ENCODE data around the gene RNF43.

RNF43 gene

DNA sequence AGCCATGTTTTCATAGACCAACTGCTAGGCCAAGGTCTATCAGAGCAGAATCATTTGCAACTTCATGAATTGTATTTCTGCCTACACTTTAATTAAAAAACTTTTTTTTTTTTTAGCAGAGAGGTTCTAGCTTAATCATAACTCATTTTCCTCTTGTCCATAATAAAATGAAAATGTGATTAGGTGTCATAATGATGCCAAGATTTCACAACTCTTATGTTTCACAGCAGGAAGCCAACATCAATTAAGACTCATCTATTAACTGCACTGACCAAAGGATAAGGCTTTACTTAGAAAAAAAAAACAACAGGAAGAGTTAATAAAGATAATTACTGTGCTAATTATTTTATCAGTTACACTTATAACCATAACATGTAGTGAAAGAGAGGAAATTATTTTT lies 18.9 kb upstream of the RNF43 start:
- no peak for DNase-seq (ENCODE audit: extremely low spot score)
- ChIA-PET POLR2A (no interaction called here), CTCF (interaction anchor here (0.7 to 1.9 kb wide), 4 partner anchors 11 to 188 kb away, joined by 3 to 7 read pairs (median 4); no protein-coding TSS in a partner anchor)
- TF ChIP-seq, protein P1, sequence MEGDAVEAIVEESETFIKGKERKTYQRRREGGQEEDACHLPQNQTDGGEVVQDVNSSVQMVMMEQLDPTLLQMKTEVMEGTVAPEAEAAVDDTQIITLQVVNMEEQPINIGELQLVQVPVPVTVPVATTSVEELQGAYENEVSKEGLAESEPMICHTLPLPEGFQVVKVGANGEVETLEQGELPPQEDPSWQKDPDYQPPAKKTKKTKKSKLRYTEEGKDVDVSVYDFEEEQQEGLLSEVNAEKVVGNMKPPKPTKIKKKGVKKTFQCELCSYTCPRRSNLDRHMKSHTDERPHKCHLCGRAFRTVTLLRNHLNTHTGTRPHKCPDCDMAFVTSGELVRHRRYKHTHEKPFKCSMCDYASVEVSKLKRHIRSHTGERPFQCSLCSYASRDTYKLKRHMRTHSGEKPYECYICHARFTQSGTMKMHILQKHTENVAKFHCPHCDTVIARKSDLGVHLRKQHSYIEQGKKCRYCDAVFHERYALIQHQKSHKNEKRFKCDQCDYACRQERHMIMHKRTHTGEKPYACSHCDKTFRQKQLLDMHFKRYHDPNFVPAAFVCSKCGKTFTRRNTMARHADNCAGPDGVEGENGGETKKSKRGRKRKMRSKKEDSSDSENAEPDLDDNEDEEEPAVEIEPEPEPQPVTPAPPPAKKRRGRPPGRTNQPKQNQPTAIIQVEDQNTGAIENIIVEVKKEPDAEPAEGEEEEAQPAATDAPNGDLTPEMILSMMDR (IDR thresholded peaks at IDR 0.05; ENCODE audit: control extremely low read depth, extremely low read depth, low read depth, missing control alignments) = no peak

DNA sequence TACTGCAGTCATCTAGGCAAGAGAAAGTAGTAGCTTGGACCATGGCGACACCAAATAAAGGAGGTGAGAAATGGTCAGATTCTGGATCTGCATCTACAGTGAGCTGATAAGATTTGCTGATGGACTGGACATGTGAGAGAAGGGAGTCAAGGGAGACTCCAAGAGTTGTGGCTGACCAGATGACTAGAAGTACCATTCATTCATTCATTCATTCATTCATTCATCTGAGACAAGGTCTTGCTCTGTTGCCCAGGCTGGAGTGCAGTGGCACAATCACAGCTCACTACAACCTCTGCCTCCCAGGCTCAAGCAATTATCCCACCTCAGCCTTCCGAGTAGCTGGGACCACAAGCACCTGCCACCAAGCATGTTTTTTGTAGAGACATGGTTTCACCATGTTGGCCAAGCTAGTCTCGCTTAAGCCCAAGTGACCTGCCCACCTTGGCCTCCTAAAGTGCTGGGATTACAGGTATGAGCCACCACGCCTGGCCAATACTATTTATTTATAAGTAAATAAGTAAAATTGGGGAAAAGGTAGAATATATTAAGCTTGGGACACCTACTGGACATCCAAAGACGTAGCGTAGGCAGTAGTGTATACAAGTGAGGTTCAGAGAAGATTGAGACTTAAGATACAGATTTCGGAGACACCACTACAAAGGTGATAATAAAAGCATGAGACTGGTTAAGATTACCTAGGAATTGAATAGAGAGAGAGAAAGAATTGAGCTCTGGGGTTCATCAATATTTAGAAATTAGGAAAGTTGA lies 15.7 kb upstream of the RNF43 start:
- ChIA-PET POLR2A (no interaction called here), CTCF (interaction anchor here (0.7 to 2.1 kb wide), 9 partner anchors 12 to 186 kb away, joined by 3 to 8 read pairs (median 3); partner anchors contain the start of gene RNF43)
- no peak for DNase-seq (ENCODE audit: extremely low spot score)
- TF ChIP-seq, protein P1 (IDR thresholded peaks at IDR 0.05; ENCODE audit: control extremely low read depth, extremely low read depth, low read depth, missing control alignments) = no peak

DNA sequence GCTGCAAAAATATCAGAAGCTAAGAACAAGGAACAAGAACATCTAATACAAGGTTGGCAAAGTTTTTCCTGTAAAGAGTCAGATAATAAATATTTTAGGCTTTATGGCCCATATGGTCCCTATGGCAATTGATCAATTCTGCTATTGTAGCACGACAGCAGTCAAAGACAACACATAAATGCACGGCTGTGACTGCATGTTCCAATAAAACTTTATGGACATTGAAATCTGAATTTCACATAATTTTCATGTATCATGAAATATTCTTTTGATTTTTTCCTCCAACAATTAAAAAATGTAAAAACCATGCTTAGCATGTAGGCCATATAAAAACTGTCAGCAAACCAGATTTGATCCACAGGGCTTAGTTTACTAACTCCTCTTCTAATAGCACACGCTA lies 10.5 kb upstream of the RNF43 start:
- TF ChIP-seq, protein P1 (IDR thresholded peaks at IDR 0.05; ENCODE audit: control extremely low read depth, extremely low read depth, low read depth, missing control alignments) = no peak
- ChIA-PET POLR2A (no interaction called here), CTCF (interaction anchor here (0.9 to 3.9 kb wide), 6 partner anchors 11 to 177 kb away, joined by 3 to 31 read pairs (median 7); partner anchors contain the start of gene RNF43)
- DNase-seq (ENCODE audit: extremely low spot score) = no peak

DNA sequence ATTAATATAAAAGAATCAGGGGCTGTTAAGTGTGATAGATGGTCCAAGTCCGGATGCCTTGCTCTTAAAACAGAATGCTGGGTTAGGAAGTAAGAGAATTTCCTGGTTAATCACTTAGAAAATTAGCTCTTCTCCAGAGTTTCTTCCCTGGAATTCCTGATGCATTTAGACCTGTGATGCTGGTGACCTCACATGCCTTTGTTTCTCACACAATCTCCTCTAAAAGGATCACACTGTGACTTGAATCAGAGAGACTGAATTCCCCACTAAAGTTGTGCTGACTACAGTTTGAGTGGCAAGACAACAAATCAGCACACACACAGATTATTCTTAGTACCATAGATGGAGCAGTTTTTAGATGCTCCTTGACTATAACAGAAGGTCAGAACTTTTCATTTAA lies 4.4 kb upstream of the RNF43 start:
- ChIA-PET POLR2A (no interaction called here), CTCF (interaction anchor here (1.7 to 2.8 kb wide), 2 partner anchors 12 to 32 kb away, joined by 3 to 7 read pairs; no protein-coding TSS in a partner anchor)
- DNase-seq (ENCODE audit: extremely low spot score) = no peak
- TF ChIP-seq, protein P1 (IDR thresholded peaks at IDR 0.05; ENCODE audit: control extremely low read depth, extremely low read depth, low read depth, missing control alignments) = no peak

DNA sequence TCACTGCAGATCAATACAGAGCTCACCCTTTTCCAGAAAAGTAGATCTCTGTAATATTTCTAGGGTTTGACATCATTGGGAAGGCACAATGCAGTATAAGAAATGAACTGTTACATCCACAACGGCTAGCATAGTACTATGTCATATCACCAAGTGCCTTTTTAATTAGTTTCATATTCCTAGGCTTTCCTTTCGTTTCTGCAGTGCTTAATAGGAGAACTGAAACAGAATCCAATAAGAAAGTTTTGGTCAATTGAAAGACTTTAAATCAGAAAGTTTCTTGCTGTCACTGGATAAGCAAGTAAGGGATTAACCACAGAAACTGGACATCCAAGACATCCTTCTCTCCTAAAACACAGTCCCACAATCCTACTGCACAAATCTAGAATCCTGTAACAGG lies 3.5 kb upstream of the RNF43 start:
- POLR2A ChIA-PET = no interaction called here
- TF ChIP-seq, protein P1 (IDR thresholded peaks at IDR 0.05; ENCODE audit: control extremely low read depth, extremely low read depth, low read depth, missing control alignments) = no peak
- no peak for DNase-seq (ENCODE audit: extremely low spot score)
- CTCF ChIA-PET = interaction anchor here (0.7 to 2.8 kb wide), 9 partner anchors 12 to 117 kb away, joined by 3 to 13 read pairs (median 3); no protein-coding TSS in a partner anchor

DNA sequence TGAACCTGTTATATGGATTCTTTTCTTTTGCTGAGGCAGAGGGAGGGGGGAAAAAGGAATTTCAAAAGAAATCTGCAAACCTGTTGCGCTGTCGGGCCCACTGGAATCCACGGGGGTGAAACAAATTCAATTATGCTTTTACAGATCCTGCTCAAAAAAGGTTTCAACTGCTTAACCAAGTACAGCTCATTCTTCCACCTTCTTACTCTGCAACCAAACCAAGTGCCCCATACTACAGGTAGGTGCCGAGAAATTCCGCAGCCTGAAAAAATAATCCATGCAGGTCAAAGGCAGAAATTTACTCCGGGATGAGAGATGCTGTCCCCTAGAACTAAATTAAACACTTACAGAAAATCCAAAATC lies 416 bp downstream of the RNF43 start:
- POLR2A ChIA-PET = interaction anchor here (1.0 to 1.6 kb wide), 5 partner anchors 65 to 214 kb away, joined by 4 to 10 read pairs (median 6); partner anchors contain the start of gene SUPT4H1
- TF ChIP-seq, protein P1 (IDR thresholded peaks at IDR 0.05; ENCODE audit: control extremely low read depth, extremely low read depth, low read depth, missing control alignments) = no peak
- DNase-seq (ENCODE audit: extremely low spot score) = no peak
- CTCF ChIA-PET = interaction anchor here (0.8 to 6.1 kb wide), 34 partner anchors 8 to 216 kb away, joined by 3 to 93 read pairs (median 7); partner anchors contain the start of gene SUPT4H1

Data from GM10248 (cell line).